Tongue (tissue), 2 donors: ENCODE data around the gene NTHL1. TPM values are rescaled to one million over a fixed set of nuclear protein-coding genes. Genes with fewer than 3 reads are reported as not detected.

Experiments
- DNase-seq: peaks from one replicate; pipeline ENCODE4 v3.0.0-alpha.2; 2015
- total RNA-seq: library from RNA; depleted of rRNA; stranded (reverse); fragments of >200 nt; gene quantifications from one replicate; pipeline ENCODE4 v1.2.3, GENCODE V29; 2014

Gene NTHL1
- total RNA-seq, 1 donor from 2014 or later = 28.7 TPM

- DNase-seq = no peak
Observed at GRCh38 chr16:2063861-2064260, 16.2 kb upstream of the NTHL1 start.

- no peak for DNase-seq
Observed at GRCh38 chr16:2062801-2063200, 15.2 kb upstream of the NTHL1 start.

- no peak for DNase-seq
Observed at GRCh38 chr16:2061526-2061925, 13.9 kb upstream of the NTHL1 start.

- no peak for DNase-seq
Observed at GRCh38 chr16:2061023-2061422, 13.4 kb upstream of the NTHL1 start.

- DNase-seq = no peak
Observed at GRCh38 chr16:2060346-2060745, 12.7 kb upstream of the NTHL1 start.

GRCh38 chr16:2058872-2059271 lies 11.2 kb upstream of the NTHL1 start:
- no peak for DNase-seq

- DNase-seq = no peak
Observed at GRCh38 chr16:2058420-2058819, 10.8 kb upstream of the NTHL1 start.

GRCh38 chr16:2057438-2057837 lies 9.8 kb upstream of the NTHL1 start:
- DNase-seq = no peak

GRCh38 chr16:2056681-2057407 lies 9.2 kb upstream of the NTHL1 start:
- DNase-seq = no peak

GRCh38 chr16:2056077-2056476 lies 8.4 kb upstream of the NTHL1 start:
- no peak for DNase-seq

GRCh38 chr16:2054543-2055245 lies 7.1 kb upstream of the NTHL1 start:
- no peak for DNase-seq

- no peak for DNase-seq
Observed at GRCh38 chr16:2053897-2054296, 6.3 kb upstream of the NTHL1 start.

- DNase-seq = no peak
Observed at GRCh38 chr16:2053211-2053610, 5.6 kb upstream of the NTHL1 start.

- DNase-seq = no peak
Observed at GRCh38 chr16:2048116-2048543, 496 bp upstream of the NTHL1 start.

GRCh38 chr16:2046893-2047329 lies 723 bp downstream of the NTHL1 start:
- no peak for DNase-seq

- DNase-seq = no peak
Observed at GRCh38 chr16:2045965-2046892, 1.4 kb downstream of the NTHL1 start.

GRCh38 chr16:2044541-2044940 lies 3.1 kb downstream of the NTHL1 start:
- DNase-seq = no peak

GRCh38 chr16:2043667-2044451 lies 3.8 kb downstream of the NTHL1 start:
- DNase-seq = peak; percentile 78

GRCh38 chr16:2042986-2043666 lies 4.5 kb downstream of the NTHL1 start:
- DNase-seq = no peak

GRCh38 chr16:2042171-2042985 lies 5.3 kb downstream of the NTHL1 start:
- peak; percentile 43 for DNase-seq
